Transverse colon (tissue), 4 donors: ENCODE data around the gene WDFY2. TPM values are rescaled to one million over a fixed set of nuclear protein-coding genes. Genes with fewer than 3 reads are reported as not detected.

Experiments used
- DNase-seq: peaks from one replicate; pipeline ENCODE4 v3.0.0-alpha.2; 2019
- H3K27ac ChIP-seq, 4 donors: fragments of 200-600 bp; sonication (generic); 2 replicates each; pipeline ENCODE4 v1.5.1; 2016 to 2018; ENCODE audit warnings: inconsistent platforms in 4 of 4
- H3K27me3 ChIP-seq: fragments of 200-600 bp; sonication (generic); 2 replicates; pipeline ENCODE4 v1.5.1; 2017; ENCODE audit warnings: inconsistent platforms
- H3K36me3 ChIP-seq, 4 donors: fragments of 200-600 bp; sonication (generic); 2 replicates each; pipeline ENCODE4 v1.5.1; 2017 to 2019; ENCODE audit warnings: inconsistent platforms in 4 of 4
- H3K4me1 ChIP-seq, 4 donors: fragments of 200-600 bp; sonication (generic); 2 replicates each; pipeline ENCODE4 v1.5.1; 2017 to 2020; ENCODE audit warnings: inconsistent platforms in 4 of 4
- H3K4me3 ChIP-seq, 4 donors: fragments of 200-600 bp; sonication (generic); 1 replicate in 1 of 4; 2 replicates in 3 of 4; pipeline versions ENCODE4 v1.5.1 to v1.6.1; 2017 to 2019; ENCODE audit warnings: inconsistent platforms in 4 of 4
- H3K9me3 ChIP-seq, 2 donors: fragments of 200-600 bp; sonication (generic); 2 replicates each; pipeline ENCODE4 v1.5.1; 2017 to 2019; ENCODE audit warnings: inconsistent platforms in 2 of 2
- EP300 ChIP-seq: sonication (generic); formaldehyde crosslinking; IDR thresholded peaks from one replicate; pipeline ENCODE4 v1.6.1; 2017; ENCODE audit warnings: antibody characterized with exemption, low read depth
- POLR2A ChIP-seq: fragments of 450-650 bp; IDR thresholded peaks from one replicate; pipeline ENCODE4 v1.6.1; 2016; ENCODE audit warnings: antibody characterized with exemption, mild to moderate bottlenecking, moderate library complexity
- POLR2AphosphoS5 ChIP-seq, 3 donors: sonication (generic); formaldehyde crosslinking; IDR thresholded peaks; one replicate each; pipeline ENCODE4 v1.6.1; 2016; ENCODE audit warnings: antibody characterized with exemption in 3 of 3
- WGBS, 2 donors: methylation state at CpG; one replicate each; pipeline ENCODE4 v1.1.5; 2018; ENCODE audit warnings: low coverage in 1 of 2; 5-methylcytosine and 5-hydroxymethylcytosine counted together
- in situ Hi-C, 4 donors: fragments of 200-750 bp; cut with MboI; loops; one replicate each; pipeline versions ENCODE4 v1.15.0 to v1.15.1; 2017; ENCODE audit warnings: low sequenced_read_pairs in 3 of 4, low pct_ligation_motif_present in 1 of 4, low pct_unique_long_range_greater_than_20kb in 1 of 4
- intact Hi-C: fragments of 100-400 bp; cut with DNase I; formaldehyde crosslinking; loops from one replicate; pipeline ENCODE4 v1.15.1; 2023; ENCODE audit warnings: low total_unique reads
- total RNA-seq, 4 donors: library from RNA; depleted of rRNA; stranded (reverse); fragments of >200 nt; gene quantifications; one replicate each; pipeline ENCODE4 v1.1.0, GENCODE V29; 2016
- TF ChIP-seq, protein P1 (sequence below), 5 experiments: fragments of 200-600 bp in 3 of 5; fragments of 450-650 bp in 2 of 5; sonication (generic) in 3 of 5; IDR thresholded peaks; 1 replicate in 2 of 5; 2 replicates in 3 of 5; pipeline ENCODE4 v1.5.1; 2016 to 2017; ENCODE audit warnings: antibody characterized with exemption in 5 of 5, inconsistent platforms in 3 of 5, mild to moderate bottlenecking in 2 of 5, moderate library complexity in 1 of 5

The WDFY2 gene
- total RNA-seq, 4 donors from 2014 or later, result 2.4 to 12.3 (median 6.7) TPM

DNA sequence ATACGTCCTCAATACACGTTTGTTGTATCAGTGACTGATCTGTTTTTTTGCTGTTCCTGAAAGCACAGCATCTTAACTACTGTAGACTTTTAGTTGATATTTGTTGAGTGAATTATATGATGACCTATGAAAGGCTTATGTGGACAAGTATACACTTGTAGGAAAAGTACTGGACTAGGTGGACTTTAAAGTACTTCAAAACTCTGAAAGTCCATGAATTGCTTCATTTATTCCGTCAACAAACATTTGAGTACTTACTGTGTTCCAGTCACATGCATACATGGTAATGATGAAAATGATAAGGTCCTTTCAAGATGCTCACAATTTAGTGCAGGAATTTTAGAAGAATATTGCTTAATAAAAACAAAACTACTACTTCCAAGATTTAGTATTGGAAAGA, 3.1 kb downstream of the WDFY2 start:
- in situ Hi-C loops, result loop anchor here in 3 of 4 donors (10.0 to 25.0 kb wide), 3 partner anchors 133 to 217 kb away; partner anchors contain the start of genes DHRS12 (in 1 of the 3) and INTS6 (in 1 of the 3)
- TF ChIP-seq, protein P1, sequence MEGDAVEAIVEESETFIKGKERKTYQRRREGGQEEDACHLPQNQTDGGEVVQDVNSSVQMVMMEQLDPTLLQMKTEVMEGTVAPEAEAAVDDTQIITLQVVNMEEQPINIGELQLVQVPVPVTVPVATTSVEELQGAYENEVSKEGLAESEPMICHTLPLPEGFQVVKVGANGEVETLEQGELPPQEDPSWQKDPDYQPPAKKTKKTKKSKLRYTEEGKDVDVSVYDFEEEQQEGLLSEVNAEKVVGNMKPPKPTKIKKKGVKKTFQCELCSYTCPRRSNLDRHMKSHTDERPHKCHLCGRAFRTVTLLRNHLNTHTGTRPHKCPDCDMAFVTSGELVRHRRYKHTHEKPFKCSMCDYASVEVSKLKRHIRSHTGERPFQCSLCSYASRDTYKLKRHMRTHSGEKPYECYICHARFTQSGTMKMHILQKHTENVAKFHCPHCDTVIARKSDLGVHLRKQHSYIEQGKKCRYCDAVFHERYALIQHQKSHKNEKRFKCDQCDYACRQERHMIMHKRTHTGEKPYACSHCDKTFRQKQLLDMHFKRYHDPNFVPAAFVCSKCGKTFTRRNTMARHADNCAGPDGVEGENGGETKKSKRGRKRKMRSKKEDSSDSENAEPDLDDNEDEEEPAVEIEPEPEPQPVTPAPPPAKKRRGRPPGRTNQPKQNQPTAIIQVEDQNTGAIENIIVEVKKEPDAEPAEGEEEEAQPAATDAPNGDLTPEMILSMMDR (IDR thresholded peaks at IDR 0.05), result no peak

DNA sequence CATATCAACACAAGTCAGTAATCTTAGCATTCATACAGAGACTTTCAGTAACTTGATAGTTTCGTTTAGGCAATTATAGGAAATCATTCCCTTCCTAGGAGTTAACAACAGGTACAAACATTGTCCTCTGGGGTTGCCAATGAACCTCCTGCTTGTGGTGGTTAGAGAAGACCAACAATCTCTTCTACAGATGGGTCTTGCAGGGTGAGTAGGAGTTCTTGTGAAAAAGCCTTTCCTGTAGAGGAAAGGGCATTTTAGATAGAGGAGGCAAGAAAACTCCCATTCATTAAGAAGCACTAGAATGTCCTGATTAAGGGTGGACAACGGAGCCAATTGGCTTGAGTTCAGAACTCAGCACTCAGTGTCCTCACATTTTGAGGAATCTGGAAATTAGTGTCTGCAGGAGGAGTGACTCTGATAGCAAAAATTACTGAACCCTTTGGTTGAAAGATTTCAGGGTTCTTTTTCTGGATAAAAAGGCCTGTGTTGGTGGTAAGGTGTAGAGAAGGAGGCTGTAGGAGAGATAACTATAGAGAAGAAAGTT, 4.2 kb downstream of the WDFY2 start:
- Histone ChIP-seq H3K36me3 (no peaks in the 10 kb centered on the region), H3K4me1 (peaks cover 0 to 50% (median 11%) of the 10 kb centered on the region in 4 donors), H3K27me3 (no peaks in the 10 kb centered on the region), H3K27ac (no peak overlapping the region), H3K9me3 (no peaks in the 10 kb centered on the region), H3K4me3 (no peak overlapping the region)
- in situ Hi-C loops, result loop anchor here in 3 of 4 donors (10.0 to 25.0 kb wide), 3 partner anchors 134 to 216 kb away; partner anchors contain the start of genes DHRS12 (in 1 of the 3) and INTS6 (in 1 of the 3)
- intact Hi-C loops, result loop anchor here (10.0 kb wide), 2 partner anchors 146 to 216 kb away; partner anchors contain the start of gene DHRS12
- 75% methylated on average over 2 of the region's 2 CpGs; no CpG with 5 or more reads in 1 of the 2 donors for WGBS, 2 donors
- TF ChIP-seq EP300, result no peak
- TF ChIP-seq, protein P1 (IDR thresholded peaks at IDR 0.05), result no peak
- TF ChIP-seq POLR2A, result no peak
- TF ChIP-seq POLR2AphosphoS5 (IDR thresholded peaks at IDR 0.05), result no peak
- DNase-seq, result no peak

More for the DNA sequence above, 3.1 kb downstream of the WDFY2 start:
- WGBS, 2 donors, result 89 to 100% methylated on average over 2 to 3 of the region's 3 CpGs
- DNase-seq, result no peak
- Histone ChIP-seq H3K27ac (no peak overlapping the region), H3K4me1 (peaks cover 0 to 54% (median 13%) of the 10 kb centered on the region in 4 donors), H3K4me3 (no peak overlapping the region), H3K27me3 (no peaks in the 10 kb centered on the region), H3K36me3 (no peaks in the 10 kb centered on the region), H3K9me3 (no peaks in the 10 kb centered on the region)
- intact Hi-C loops, result loop anchor here (10.0 kb wide), 2 partner anchors 147 to 217 kb away; partner anchors contain the start of gene DHRS12

DNA sequence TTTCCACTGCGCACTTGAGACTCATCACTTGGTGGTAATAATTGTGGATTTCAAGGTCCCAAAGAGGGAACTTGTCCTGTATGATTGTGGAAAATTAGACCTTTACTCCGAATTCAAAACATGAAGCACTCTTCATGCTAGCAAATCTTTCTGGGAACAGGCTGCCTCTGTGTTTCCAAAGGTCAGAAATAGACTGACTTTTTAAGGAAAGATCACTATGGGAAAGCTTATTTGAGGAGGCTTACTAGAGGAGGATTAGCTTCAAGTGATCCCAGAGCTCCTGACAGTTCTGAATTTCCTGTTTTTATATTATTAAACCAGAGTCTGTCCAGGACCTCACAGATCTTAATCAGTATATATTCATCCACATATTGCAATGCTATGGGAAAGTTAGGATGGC, 5.5 kb downstream of the WDFY2 start:
- Histone ChIP-seq H3K27ac (peak overlapping the region in 2 of 4 donors; percentile 27 to 30), H3K27me3 (no peaks in the 10 kb centered on the region), H3K4me1 (peaks cover 0 to 48% (median 9%) of the 10 kb centered on the region in 4 donors), H3K4me3 (no peak overlapping the region), H3K36me3 (no peaks in the 10 kb centered on the region), H3K9me3 (no peaks in the 10 kb centered on the region)
- no peak for DNase-seq
- in situ Hi-C loops (loop anchor here in 3 of 4 donors (10.0 to 25.0 kb wide), 3 partner anchors 135 to 215 kb away; partner anchors contain the start of genes DHRS12 (in 1 of the 3) and INTS6 (in 1 of the 3)), intact Hi-C loops (loop anchor here (10.0 kb wide), 2 partner anchors 145 to 215 kb away; partner anchors contain the start of gene DHRS12)
- TF ChIP-seq POLR2A (no peak), POLR2AphosphoS5 (IDR thresholded peaks at IDR 0.05) (no peak), EP300 (no peak)
- TF ChIP-seq, protein P1 (IDR thresholded peaks at IDR 0.05), result no peak
- WGBS, 2 donors, result 75 to 82% methylated on average over 2 of the region's 2 CpGs

DNA sequence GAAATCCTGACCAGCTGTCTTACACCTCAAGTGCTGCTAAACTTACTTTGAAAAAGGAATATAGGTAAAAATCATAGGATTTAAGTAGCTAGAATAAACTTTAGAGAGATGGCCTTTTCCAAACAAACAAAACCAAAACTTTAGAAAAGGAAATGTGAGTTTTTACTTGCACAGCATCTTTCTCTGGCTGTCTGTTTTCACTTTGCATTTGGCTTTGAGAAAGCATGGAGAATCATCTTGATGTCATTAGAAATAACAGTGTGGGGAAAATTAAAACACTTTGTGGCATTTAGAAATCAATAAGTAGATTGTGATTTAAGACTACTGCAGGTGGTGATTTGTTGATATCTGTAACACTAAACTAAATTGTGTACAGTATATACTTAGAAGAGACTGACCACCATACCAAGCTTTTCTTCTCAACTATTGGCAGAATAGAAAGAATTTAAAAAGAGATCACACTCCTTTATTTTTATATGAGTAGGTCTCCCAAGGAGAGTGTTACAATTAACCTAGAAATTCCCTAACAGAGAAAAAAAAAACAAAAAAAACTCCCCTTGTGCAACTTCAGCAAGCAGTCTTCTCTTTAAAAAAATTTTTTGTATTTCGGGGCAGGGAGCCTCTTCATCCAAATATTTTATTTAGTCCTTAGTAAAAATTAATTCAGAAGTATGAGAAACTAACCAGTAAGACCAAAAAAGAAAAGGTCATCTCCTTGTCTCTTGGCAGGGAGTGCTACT, 6.1 kb downstream of the WDFY2 start:
- H3K27me3 ChIP-seq, result no peaks in the 10 kb centered on the region
- intact Hi-C loops (no loop called here), in situ Hi-C loops (loop anchor here in 1 of 4 donors (25.0 kb wide), 1 partner anchor 197 kb away; no protein-coding TSS in a partner anchor)
- H3K9me3 ChIP-seq, result no peaks in the 10 kb centered on the region
- H3K4me3 ChIP-seq, result no peak overlapping the region
- no peak for DNase-seq
- peaks cover 0 to 44% (median 7%) of the 10 kb centered on the region in 4 donors for H3K4me1 ChIP-seq
- peak overlapping the region in 3 of 4 donors; percentile 13 to 30 (median 27) for H3K27ac ChIP-seq
- no peaks in the 10 kb centered on the region for H3K36me3 ChIP-seq
- 86 to 87% methylated on average over 1 of the region's 1 CpG for WGBS, 2 donors
- no peak for TF ChIP-seq POLR2A
- no peak for TF ChIP-seq POLR2AphosphoS5 (IDR thresholded peaks at IDR 0.05)
- TF ChIP-seq, protein P1 (IDR thresholded peaks at IDR 0.05), result no peak
- no peak for TF ChIP-seq EP300
